Skeletal muscle cell (primary cell): Measurements from ENCODE around the gene STRBP.

Source experiments
- DNase-seq: peaks from one replicate; pipeline ENCODE4 v3.0.0-alpha.2; 2010; ENCODE audit warnings: low read depth
- H3K4me3 ChIP-seq: 2 replicates; pipeline ENCODE4 v1.5.1; 2011; ENCODE audit warnings: low read depth, mild to moderate bottlenecking, control low read depth, low read length, moderate library complexity

The STRBP gene

GRCh38 chr9:123112015-123112975, 156.1 kb downstream of the STRBP start:
- no peak for DNase-seq
- H3K4me3 ChIP-seq: no peak overlapping the region

- H3K4me3 ChIP-seq: no peak overlapping the region
- no peak for DNase-seq
Measured at GRCh38 chr9:123111427-123112014, 156.9 kb downstream of the STRBP start.

- no peak overlapping the region for H3K4me3 ChIP-seq
- DNase-seq: no peak
Measured at GRCh38 chr9:123109540-123110279, 158.7 kb downstream of the STRBP start.

- no peak for DNase-seq
- no peak overlapping the region for H3K4me3 ChIP-seq
Measured at GRCh38 chr9:123108976-123109375, 159.4 kb downstream of the STRBP start.

- H3K4me3 ChIP-seq: no peak overlapping the region
- no peak for DNase-seq
Measured at GRCh38 chr9:123107639-123108285, 160.6 kb downstream of the STRBP start.

GRCh38 chr9:123105490-123105889, 162.9 kb downstream of the STRBP start:
- no peak overlapping the region for H3K4me3 ChIP-seq
- DNase-seq: no peak

- H3K4me3 ChIP-seq: no peak overlapping the region
- DNase-seq: no peak
Measured at GRCh38 chr9:123104807-123105206, 163.6 kb downstream of the STRBP start.

- H3K4me3 ChIP-seq: no peak overlapping the region
- DNase-seq: no peak
Measured at GRCh38 chr9:123102375-123103113, 165.8 kb downstream of the STRBP start.

GRCh38 chr9:123099548-123099947, 168.8 kb downstream of the STRBP start:
- DNase-seq: no peak
- no peak overlapping the region for H3K4me3 ChIP-seq

- DNase-seq: no peak
- H3K4me3 ChIP-seq: no peak overlapping the region
Measured at GRCh38 chr9:123099042-123099441, 169.3 kb downstream of the STRBP start.

GRCh38 chr9:123098096-123098459, 170.3 kb downstream of the STRBP start:
- no peak for DNase-seq
- H3K4me3 ChIP-seq: no peak overlapping the region

GRCh38 chr9:123097430-123098095, 170.8 kb downstream of the STRBP start:
- DNase-seq: no peak
- H3K4me3 ChIP-seq: no peak overlapping the region

GRCh38 chr9:123096987-123097386, 171.4 kb downstream of the STRBP start:
- no peak for DNase-seq
- H3K4me3 ChIP-seq: no peak overlapping the region

- no peak for DNase-seq
- H3K4me3 ChIP-seq: no peak overlapping the region
Measured at GRCh38 chr9:123093141-123093540, 175.2 kb downstream of the STRBP start.

GRCh38 chr9:123091459-123091858, 176.9 kb downstream of the STRBP start:
- H3K4me3 ChIP-seq: no peak overlapping the region
- DNase-seq: no peak

- H3K4me3 ChIP-seq: no peak overlapping the region
- no peak for DNase-seq
Measured at GRCh38 chr9:123090956-123091355, 177.4 kb downstream of the STRBP start.

GRCh38 chr9:123090198-123090896, 178.0 kb downstream of the STRBP start:
- H3K4me3 ChIP-seq: no peak overlapping the region
- DNase-seq: no peak

GRCh38 chr9:123089790-123090189, 178.6 kb downstream of the STRBP start:
- no peak overlapping the region for H3K4me3 ChIP-seq
- no peak for DNase-seq
